GM12878 (cell line): ENCODE measurements around the gene ADGRE2. TPM values are rescaled to one million over a fixed set of nuclear protein-coding genes. Genes with fewer than 3 reads are reported as not detected.

ENCODE experiments used
- ATAC-seq: fragments of 200-7000 bp; cut with Tn5 transposase; 3 replicates; pipeline ENCODE4 v1.9.1; 2020; ENCODE audit warnings: mild to moderate bottlenecking, moderate library complexity
- BruUV-seq: library from RNA; stranded (reverse); fragments of 400-500 nt; replicated peaks from 2 replicates; lab custom pipeline; 2021; lab: Mats Ljungman, UMichigan
- CTCF ChIA-PET: fragments of 300-600 bp; sonication (Branson Sonifier 250); formaldehyde crosslinking; extraction: SDS; loops from one replicate; lab custom pipeline; 2021; ENCODE audit warnings: inconsistent platforms; lab: Yijun Ruan, JAX
- POLR2A ChIA-PET: fragments of 350-600 bp; formaldehyde crosslinking; extraction: SDS; loops from one replicate; lab custom pipeline; 2021; ENCODE audit warnings: inconsistent platforms; lab: Charles Lee
- RAD21 ChIA-PET: fragments of 300-600 bp; sonication (Branson Sonifier 250); formaldehyde crosslinking; loops from one replicate; lab custom pipeline; 2023; ENCODE audit warnings: antibody characterized with exemption; ENCODE audit not compliant: unreplicated experiment; lab: Charles Lee
- SMC1A ChIA-PET: fragments of 300-600 bp; sonication (Branson Sonifier 250); formaldehyde crosslinking; loops from one replicate; lab custom pipeline; 2023; ENCODE audit not compliant: unreplicated experiment, uncharacterized antibody; lab: Charles Lee
- DNase-seq: peaks from one replicate; pipeline ENCODE4 v3.0.0-alpha.2; 2011; ENCODE audit warnings: low read depth, low spot score
- FAIRE-seq: peaks from 3 replicates; lab custom pipeline; 2011; peaks lifted over from hg19 to GRCh38; lab: Jason Lieb, UNC
- H2AFZ ChIP-seq: 2 replicates; pipeline ENCODE4 v1.6.0; 2011; ENCODE audit warnings: low read depth, low read length, control low read depth; ENCODE audit not compliant: control insufficient read depth
- H3K27ac ChIP-seq: 2 replicates; pipeline ENCODE4 v1.5.1; 2011; ENCODE audit warnings: control low read depth; ENCODE audit not compliant: control insufficient read depth, insufficient read depth
- H3K27me3 ChIP-seq, 2 experiments: replicated peaks in 1 of 2; 2 replicates each; pipeline versions ENCODE4 v1.6.0 to v1.6.1; 2011; ENCODE audit warnings: low read length in 1 of 2; ENCODE audit not compliant: control insufficient read depth in 2 of 2, insufficient read depth in 2 of 2
- H3K36me3 ChIP-seq, 2 experiments: 2 replicates each; pipeline ENCODE4 v1.5.1; 2011; ENCODE audit warnings: low read length in 1 of 2; ENCODE audit not compliant: control insufficient read depth in 2 of 2, insufficient read depth in 2 of 2
- H3K4me1 ChIP-seq: 2 replicates; pipeline ENCODE4 v1.6.1; 2011; ENCODE audit warnings: mild to moderate bottlenecking, low read length, moderate library complexity, mixed read lengths; ENCODE audit not compliant: control insufficient read depth, insufficient read depth
- H3K4me2 ChIP-seq: 2 replicates; pipeline ENCODE4 v1.6.0; 2011; ENCODE audit warnings: control low read depth; ENCODE audit not compliant: control insufficient read depth, insufficient read depth
- H3K4me3 ChIP-seq: fragments of 200-600 bp; sonication (generic); 2 replicates; pipeline ENCODE4 v1.5.1; 2016
- H3K79me2 ChIP-seq: 2 replicates; pipeline ENCODE4 v1.6.0; 2011; ENCODE audit warnings: low read length; ENCODE audit not compliant: control insufficient read depth, insufficient read depth
- H3K9ac ChIP-seq: 2 replicates; pipeline ENCODE4 v1.8.0; 2011; ENCODE audit warnings: low read length, control low read depth, mixed read lengths; ENCODE audit not compliant: control insufficient read depth, insufficient read depth
- H3K9me3 ChIP-seq: replicated peaks from 3 replicates; pipeline ENCODE4 v1.5.1; 2011; ENCODE audit warnings: mild to moderate bottlenecking, low read length; ENCODE audit not compliant: control insufficient read depth, insufficient read depth
- H4K20me1 ChIP-seq: 2 replicates; pipeline ENCODE4 v1.6.0; 2011; ENCODE audit not compliant: control insufficient read depth, insufficient read depth
- BCL3 ChIP-seq: IDR thresholded peaks from 2 replicates; pipeline ENCODE4 v1.6.1; 2011; ENCODE audit warnings: borderline replicate concordance, low read depth, mild to moderate bottlenecking, moderate library complexity, low read length; ENCODE audit not compliant: insufficient read depth, poor library complexity, severe bottlenecking
- BHLHE40 ChIP-seq, 2 experiments: fragments of 450-650 bp in 1 of 2; IDR thresholded peaks; 2 replicates each; pipeline ENCODE4 v1.6.1; 2011 to 2017; ENCODE audit warnings: low read depth in 2 of 2, borderline replicate concordance in 1 of 2, improper control_type of control experiment in 1 of 2, low read length in 1 of 2, mild to moderate bottlenecking in 1 of 2
- CBFB ChIP-seq: IDR thresholded peaks from 2 replicates; pipeline ENCODE4 v1.6.1; 2016; ENCODE audit warnings: antibody characterized with exemption, low read depth
- CUX1 ChIP-seq: IDR thresholded peaks from 2 replicates; pipeline ENCODE4 v1.6.1; 2012; ENCODE audit warnings: improper control_type of control experiment, low read depth, low read length; ENCODE audit not compliant: insufficient replicate concordance
- GABPA ChIP-seq: IDR thresholded peaks from 2 replicates; pipeline ENCODE4 v1.6.1; 2014; ENCODE audit warnings: antibody characterized with exemption, low read depth, mild to moderate bottlenecking, inconsistent platforms
- MYC ChIP-seq: IDR thresholded peaks from 2 replicates; pipeline ENCODE4 v1.6.1; 2011; ENCODE audit warnings: mild to moderate bottlenecking, low read length, moderate library complexity, inconsistent platforms; ENCODE audit not compliant: insufficient read depth, insufficient replicate concordance, insufficient read length, severe bottlenecking
- POLR2AphosphoS5 ChIP-seq: IDR thresholded peaks from 2 replicates; pipeline ENCODE4 v1.6.1; 2011; ENCODE audit warnings: mild to moderate bottlenecking, low read length, inconsistent platforms
- WRNIP1 ChIP-seq: IDR thresholded peaks from 2 replicates; pipeline ENCODE4 v1.6.1; 2011; ENCODE audit warnings: low read depth, low read length, improper control_type of control experiment, borderline replicate concordance
- ZNF207 ChIP-seq: fragments of 450-650 bp; IDR thresholded peaks from 2 replicates; pipeline ENCODE4 v1.6.1; 2014; ENCODE audit warnings: antibody characterized with exemption, mild to moderate bottlenecking, borderline replicate concordance
- WGBS: methylation state at CpG from one replicate; pipeline ENCODE4 v1.1.6; 2016; ENCODE audit warnings: low lambda C conversion rate; ENCODE audit not compliant: insufficient replicate concordance, insufficient coverage; ENCODE audit errors: missing lambda C conversion rate; 5-methylcytosine and 5-hydroxymethylcytosine counted together
- in situ Hi-C: fragments of 300-500 bp; cut with MboI; formaldehyde crosslinking; loops from 9 replicates; pipeline ENCODE4 v1.14.3; 2018; ENCODE audit warnings: mixed read lengths
- intact Hi-C: fragments of 100-400 bp; cut with micrococcal nuclease; formaldehyde crosslinking; loops from one replicate; pipeline ENCODE4 v1.14.2; 2022; ENCODE audit not compliant: unreplicated experiment
- polyA plus RNA-seq, 11 experiments: library from polyadenylated mRNA; depleted of rRNA in 4 of 11; unstranded in 6 of 11; stranded (reverse) in 5 of 11; fragments of >200 nt; fragmentation: Nextera tagmentation in 4 of 11; fragmentation: Illumina TruSeq in 1 of 11; extraction: Ambion mirVana in 4 of 11; extraction: Trizol in 1 of 11; gene quantifications; 1 replicate in 1 of 11; 2 replicates in 10 of 11; pipeline versions ENCODE4 v1.2.1 to v1.2.3, GENCODE V29; 2011 to 2016; ENCODE audit warnings: inconsistent platforms in 2 of 11, missing spikeins in 2 of 11, low read depth in 1 of 11
- total RNA-seq, 4 experiments: library from RNA; depleted of rRNA in 3 of 4; stranded (reverse); fragments of >200 nt in 3 of 4; fragmentation: Illumina TruSeq in 1 of 4; extraction: Trizol in 1 of 4; gene quantifications; 2 replicates each; pipeline versions ENCODE4 v1.2.1 to v1.2.3, GENCODE V29; 2013 to 2021

ADGRE2 gene
- total and polyA plus RNA-seq, 10 of the 15 experiments (the other 5 are each of a cell fraction or from before 2014, with no cell fraction given), result 0.15 to 12.7 (median 4.6) TPM

DNA sequence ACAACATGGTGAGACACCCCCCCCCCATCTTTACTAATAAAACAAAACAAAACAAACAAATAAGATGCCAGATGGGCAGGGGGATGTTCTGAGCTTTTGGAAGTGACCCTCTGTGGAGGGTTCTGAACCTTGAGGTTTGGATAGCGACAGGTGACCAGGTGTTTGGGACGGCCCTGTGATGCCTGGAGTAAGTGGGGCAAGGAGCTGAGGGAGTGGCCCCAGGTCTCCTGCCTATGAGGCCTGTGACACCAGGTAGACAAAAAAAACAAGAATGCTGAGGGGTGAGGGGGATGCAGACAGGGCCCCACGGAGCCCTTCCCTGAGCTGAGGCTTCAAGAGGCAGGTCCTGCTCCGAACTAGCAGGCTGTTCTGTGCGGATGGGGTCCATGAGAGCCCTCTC, 9.2 kb downstream of the ADGRE2 start:
- no TSS peak for BruUV-seq
- no peak overlapping the region for H3K27ac ChIP-seq
- ATAC-seq, result no peak
- H4K20me1 ChIP-seq, result no peaks in the 10 kb centered on the region
- SMC1A ChIA-PET, result no interaction called here
- TF ChIP-seq ZNF207 (no peak), BHLHE40 (IDR thresholded peaks at IDR 0.05; ENCODE audit: borderline replicate concordance in 1 of 2, low read depth in 2 of 2, low read length in 1 of 2) (no peak), CBFB (no peak), BCL3 (no peak), CUX1 (no peak), WRNIP1 (no peak), MYC (no peak), POLR2AphosphoS5 (no peak), GABPA (no peak)
- H3K79me2 ChIP-seq, result no peaks in the 10 kb centered on the region
- no peaks in the 10 kb centered on the region for H3K4me1 ChIP-seq
- WGBS, result 44% methylated on average over 4 of the region's 5 CpGs
- no peaks in the 10 kb centered on the region; a peak in 1 of 4 replicates for H3K36me3 ChIP-seq
- no peaks in the 10 kb centered on the region for H3K9me3 ChIP-seq
- RAD21 ChIA-PET, result no interaction called here
- no peak for FAIRE-seq
- H2AFZ ChIP-seq, result no peak overlapping the region
- DNase-seq, result no peak
- H3K9ac ChIP-seq, result no peak overlapping the region
- no peak overlapping the region for H3K4me3 ChIP-seq
- CTCF ChIA-PET, result no interaction called here
- in situ Hi-C loops, result loop anchor here (5.0 kb wide), 1 partner anchor 372 kb away; no protein-coding TSS in a partner anchor
- intact Hi-C loops, result no loop called here
- H3K4me2 ChIP-seq, result no peak overlapping the region
- H3K27me3 ChIP-seq, result no peaks in the 10 kb centered on the region
- POLR2A ChIA-PET, result no interaction called here
